ENCODE measurements around the gene DLL4. TPM values are rescaled to one million over a fixed set of nuclear protein-coding genes. Genes with fewer than 3 reads are reported as not detected.

The DLL4 gene
- total RNA-seq, 1 experiment from 2014 or later: 1.5 TPM

- H3K9ac ChIP-seq (ENCODE audit: low read length): no peak overlapping the region
- ChIA-PET RAD21 (ENCODE audit: low non-redundant PET in 1 of 2, low total read pairs in 2 of 2, uncharacterized antibody in 2 of 2, unreplicated experiment in 2 of 2) (no interaction called here), CTCF (no interaction called here), POLR2A (no interaction called here)
- DNase-seq (ENCODE audit: low read depth, low spot score) (no peak), ATAC-seq (no peak)
- BruUV-seq (replicated peaks): no TSS peak
- intact Hi-C loops (cut with micrococcal nuclease): no loop called here
- no peak for TF ChIP-seq ZFX (IDR thresholded peaks at IDR 0.05)
- TF ChIP-seq ATF3 (IDR thresholded peaks at IDR 0.05): no peak
- TF ChIP-seq, protein P1, sequence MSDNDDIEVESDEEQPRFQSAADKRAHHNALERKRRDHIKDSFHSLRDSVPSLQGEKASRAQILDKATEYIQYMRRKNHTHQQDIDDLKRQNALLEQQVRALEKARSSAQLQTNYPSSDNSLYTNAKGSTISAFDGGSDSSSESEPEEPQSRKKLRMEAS (IDR thresholded peaks at IDR 0.05): no peak
- TF ChIP-seq EGR1 (IDR thresholded peaks at IDR 0.05; ENCODE audit: low read depth): no peak
- no peak for TF ChIP-seq EZH2 (IDR thresholded peaks at IDR 0.05)
- no peaks in the 10 kb centered on the region for H3K27me3 ChIP-seq (ENCODE audit: insufficient read depth, low read length)
- no peaks in the 10 kb centered on the region for H3K9me3 ChIP-seq (ENCODE audit: control insufficient read depth in 1 of 2, insufficient read depth in 1 of 2, low read depth in 1 of 2, low read length in 2 of 2)
- H3K9me2 ChIP-seq (ENCODE audit: insufficient read depth): no peaks in the 10 kb centered on the region
- H3K36me3 ChIP-seq (ENCODE audit: control insufficient read depth in 1 of 2, insufficient read depth in 2 of 2, low read length in 2 of 2): no peaks in the 10 kb centered on the region
- no peak overlapping the region for H3K27ac ChIP-seq (ENCODE audit: low read depth, low read length)
- H3K4me2 ChIP-seq (ENCODE audit: low read length): no peak overlapping the region
- H3K4me1 ChIP-seq (ENCODE audit: control insufficient read depth in 1 of 2, insufficient read depth in 2 of 2, low read length in 2 of 2): peaks cover 28% of the 10 kb centered on the region in 2 experiments
- no peaks in the 10 kb centered on the region for H3K79me2 ChIP-seq (ENCODE audit: insufficient read depth, low read length)
- no peaks in the 10 kb centered on the region for H4K20me1 ChIP-seq (ENCODE audit: insufficient read depth)
- H3K4me3 ChIP-seq (replicated peaks in 1 of 2; ENCODE audit: low read depth in 1 of 2, low read length in 2 of 2): no peak overlapping the region
- no peak overlapping the region for H2AFZ ChIP-seq (ENCODE audit: low read depth, low read length, poor library complexity, severe bottlenecking)
Measured at GRCh38 chr15:40909662-40910630, 19.2 kb upstream of the DLL4 start.

DNA sequence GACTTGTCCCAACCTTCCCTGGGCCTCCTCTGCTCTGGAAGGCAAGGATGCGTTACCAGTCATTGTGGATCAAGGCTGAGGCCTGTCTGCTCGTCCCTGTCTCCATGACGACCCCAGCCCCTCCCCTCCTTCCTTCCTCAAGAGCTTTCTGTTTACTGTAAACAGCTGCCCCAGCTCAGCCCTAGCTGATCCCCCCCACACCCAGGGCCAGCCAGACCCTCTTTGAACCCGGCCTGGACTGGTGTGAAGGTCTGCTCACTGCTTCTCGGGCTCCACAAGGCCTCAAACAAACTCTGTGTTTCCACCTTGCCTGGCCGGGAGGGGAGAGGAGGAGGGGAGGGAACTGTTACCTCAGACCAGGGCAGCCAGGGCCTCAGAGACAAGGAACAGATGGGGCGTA is 18.0 kb upstream of the DLL4 start:
- Histone ChIP-seq H3K4me3 (replicated peaks in 1 of 2; ENCODE audit: low read depth in 1 of 2, low read length in 2 of 2) (no peak overlapping the region), H4K20me1 (ENCODE audit: insufficient read depth) (no peaks in the 10 kb centered on the region), H3K36me3 (ENCODE audit: control insufficient read depth in 1 of 2, insufficient read depth in 2 of 2, low read length in 2 of 2) (no peaks in the 10 kb centered on the region), H2AFZ (ENCODE audit: low read depth, low read length, poor library complexity, severe bottlenecking) (no peak overlapping the region), H3K9me2 (ENCODE audit: insufficient read depth) (no peaks in the 10 kb centered on the region), H3K79me2 (ENCODE audit: insufficient read depth, low read length) (no peaks in the 10 kb centered on the region), H3K9ac (ENCODE audit: low read length) (no peak overlapping the region), H3K9me3 (ENCODE audit: control insufficient read depth in 1 of 2, insufficient read depth in 1 of 2, low read depth in 1 of 2, low read length in 2 of 2) (no peaks in the 10 kb centered on the region), H3K27ac (ENCODE audit: low read depth, low read length) (no peak overlapping the region), H3K4me1 (ENCODE audit: control insufficient read depth in 1 of 2, insufficient read depth in 2 of 2, low read length in 2 of 2) (peaks cover 16 to 18% of the 10 kb centered on the region in 2 experiments), H3K27me3 (ENCODE audit: insufficient read depth, low read length) (no peaks in the 10 kb centered on the region), H3K4me2 (ENCODE audit: low read length) (no peak overlapping the region)
- no TSS peak for BruUV-seq (replicated peaks)
- no peak for ATAC-seq
- ChIA-PET POLR2A (no interaction called here), RAD21 (ENCODE audit: low non-redundant PET in 1 of 2, low total read pairs in 2 of 2, uncharacterized antibody in 2 of 2, unreplicated experiment in 2 of 2) (no interaction called here), CTCF (no interaction called here)
- intact Hi-C loops (cut with micrococcal nuclease): no loop called here
- no peak for DNase-seq (ENCODE audit: low read depth, low spot score)
- TF ChIP-seq ZFX (IDR thresholded peaks at IDR 0.05) (no peak), CBX3 (IDR thresholded peaks at IDR 0.05; ENCODE audit: low read depth) (no peak), ELF1 (IDR thresholded peaks at IDR 0.05; ENCODE audit: borderline replicate concordance, low read depth) (no peak), JUND (IDR thresholded peaks at IDR 0.05) (no peak), SRF (IDR thresholded peaks at IDR 0.05; ENCODE audit: low read depth) (no peak), EZH2 (IDR thresholded peaks at IDR 0.05) (no peak), POLR2A (IDR thresholded peaks at IDR 0.05; ENCODE audit: borderline replicate concordance, extremely low read depth, insufficient read depth, insufficient read length) (no peak), RAD21 (IDR thresholded peaks at IDR 0.05; ENCODE audit: low read depth) (no peak), FOSL1 (IDR thresholded peaks at IDR 0.05; ENCODE audit: low read depth) (no peak), SP1 (IDR thresholded peaks at IDR 0.05; ENCODE audit: low read depth) (no peak)
- TF ChIP-seq, protein P2, sequence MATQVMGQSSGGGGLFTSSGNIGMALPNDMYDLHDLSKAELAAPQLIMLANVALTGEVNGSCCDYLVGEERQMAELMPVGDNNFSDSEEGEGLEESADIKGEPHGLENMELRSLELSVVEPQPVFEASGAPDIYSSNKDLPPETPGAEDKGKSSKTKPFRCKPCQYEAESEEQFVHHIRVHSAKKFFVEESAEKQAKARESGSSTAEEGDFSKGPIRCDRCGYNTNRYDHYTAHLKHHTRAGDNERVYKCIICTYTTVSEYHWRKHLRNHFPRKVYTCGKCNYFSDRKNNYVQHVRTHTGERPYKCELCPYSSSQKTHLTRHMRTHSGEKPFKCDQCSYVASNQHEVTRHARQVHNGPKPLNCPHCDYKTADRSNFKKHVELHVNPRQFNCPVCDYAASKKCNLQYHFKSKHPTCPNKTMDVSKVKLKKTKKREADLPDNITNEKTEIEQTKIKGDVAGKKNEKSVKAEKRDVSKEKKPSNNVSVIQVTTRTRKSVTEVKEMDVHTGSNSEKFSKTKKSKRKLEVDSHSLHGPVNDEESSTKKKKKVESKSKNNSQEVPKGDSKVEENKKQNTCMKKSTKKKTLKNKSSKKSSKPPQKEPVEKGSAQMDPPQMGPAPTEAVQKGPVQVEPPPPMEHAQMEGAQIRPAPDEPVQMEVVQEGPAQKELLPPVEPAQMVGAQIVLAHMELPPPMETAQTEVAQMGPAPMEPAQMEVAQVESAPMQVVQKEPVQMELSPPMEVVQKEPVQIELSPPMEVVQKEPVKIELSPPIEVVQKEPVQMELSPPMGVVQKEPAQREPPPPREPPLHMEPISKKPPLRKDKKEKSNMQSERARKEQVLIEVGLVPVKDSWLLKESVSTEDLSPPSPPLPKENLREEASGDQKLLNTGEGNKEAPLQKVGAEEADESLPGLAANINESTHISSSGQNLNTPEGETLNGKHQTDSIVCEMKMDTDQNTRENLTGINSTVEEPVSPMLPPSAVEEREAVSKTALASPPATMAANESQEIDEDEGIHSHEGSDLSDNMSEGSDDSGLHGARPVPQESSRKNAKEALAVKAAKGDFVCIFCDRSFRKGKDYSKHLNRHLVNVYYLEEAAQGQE (IDR thresholded peaks at IDR 0.05; ENCODE audit: low read depth): no peak
- TF ChIP-seq, protein P1 (IDR thresholded peaks at IDR 0.05): no peak
- TF ChIP-seq, protein P3, sequence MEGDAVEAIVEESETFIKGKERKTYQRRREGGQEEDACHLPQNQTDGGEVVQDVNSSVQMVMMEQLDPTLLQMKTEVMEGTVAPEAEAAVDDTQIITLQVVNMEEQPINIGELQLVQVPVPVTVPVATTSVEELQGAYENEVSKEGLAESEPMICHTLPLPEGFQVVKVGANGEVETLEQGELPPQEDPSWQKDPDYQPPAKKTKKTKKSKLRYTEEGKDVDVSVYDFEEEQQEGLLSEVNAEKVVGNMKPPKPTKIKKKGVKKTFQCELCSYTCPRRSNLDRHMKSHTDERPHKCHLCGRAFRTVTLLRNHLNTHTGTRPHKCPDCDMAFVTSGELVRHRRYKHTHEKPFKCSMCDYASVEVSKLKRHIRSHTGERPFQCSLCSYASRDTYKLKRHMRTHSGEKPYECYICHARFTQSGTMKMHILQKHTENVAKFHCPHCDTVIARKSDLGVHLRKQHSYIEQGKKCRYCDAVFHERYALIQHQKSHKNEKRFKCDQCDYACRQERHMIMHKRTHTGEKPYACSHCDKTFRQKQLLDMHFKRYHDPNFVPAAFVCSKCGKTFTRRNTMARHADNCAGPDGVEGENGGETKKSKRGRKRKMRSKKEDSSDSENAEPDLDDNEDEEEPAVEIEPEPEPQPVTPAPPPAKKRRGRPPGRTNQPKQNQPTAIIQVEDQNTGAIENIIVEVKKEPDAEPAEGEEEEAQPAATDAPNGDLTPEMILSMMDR (IDR thresholded peaks at IDR 0.05 in 2 of 3, conservative IDR thresholded peaks at IDR 0.05 in 1 of 3; ENCODE audit: borderline replicate concordance in 1 of 3, insufficient read depth in 1 of 3, low read depth in 2 of 3, low read length in 2 of 3): no peak

Data from HCT116 (cell line).